Neural progenitor cell (in vitro differentiated cells): ENCODE results near the gene TSHB.
A peak's percentile ranks its signal among the peaks of the same experiment; 100 is the strongest.

Source experiments
- EZH2 ChIP-seq: fragments of 200-600 bp; sonication (generic); IDR thresholded peaks from 2 replicates; pipeline ENCODE4 v1.6.1; 2017; ENCODE audit warnings: antibody characterized with exemption, mild to moderate bottlenecking, moderate library complexity
- TF ChIP-seq, protein P1 (sequence below): fragments of 200-600 bp; sonication (generic); IDR thresholded peaks from 2 replicates; pipeline ENCODE4 v1.5.1; 2017; ENCODE audit warnings: antibody characterized with exemption, mild to moderate bottlenecking

DNA sequence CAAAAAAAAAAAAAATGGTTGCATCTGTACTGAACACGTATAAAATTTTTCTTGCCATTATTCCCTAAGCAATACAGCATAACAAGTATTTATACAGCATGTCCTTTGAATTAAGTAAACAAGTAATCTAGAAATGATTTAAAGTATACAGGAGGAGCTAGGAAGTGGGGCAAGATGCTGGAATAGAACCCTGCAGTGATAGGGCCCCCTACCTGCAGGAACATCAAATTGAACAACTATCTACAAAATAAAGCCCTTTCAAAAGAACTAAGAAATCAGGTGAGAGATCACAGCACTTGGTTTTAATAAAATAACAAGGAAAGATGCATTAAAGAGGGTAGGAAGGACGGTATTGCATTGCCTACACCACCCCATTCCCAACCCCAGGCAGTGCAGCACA lies 10.9 kb downstream of the TSHB start:
- TF ChIP-seq EZH2: no peak
- TF ChIP-seq, protein P1, sequence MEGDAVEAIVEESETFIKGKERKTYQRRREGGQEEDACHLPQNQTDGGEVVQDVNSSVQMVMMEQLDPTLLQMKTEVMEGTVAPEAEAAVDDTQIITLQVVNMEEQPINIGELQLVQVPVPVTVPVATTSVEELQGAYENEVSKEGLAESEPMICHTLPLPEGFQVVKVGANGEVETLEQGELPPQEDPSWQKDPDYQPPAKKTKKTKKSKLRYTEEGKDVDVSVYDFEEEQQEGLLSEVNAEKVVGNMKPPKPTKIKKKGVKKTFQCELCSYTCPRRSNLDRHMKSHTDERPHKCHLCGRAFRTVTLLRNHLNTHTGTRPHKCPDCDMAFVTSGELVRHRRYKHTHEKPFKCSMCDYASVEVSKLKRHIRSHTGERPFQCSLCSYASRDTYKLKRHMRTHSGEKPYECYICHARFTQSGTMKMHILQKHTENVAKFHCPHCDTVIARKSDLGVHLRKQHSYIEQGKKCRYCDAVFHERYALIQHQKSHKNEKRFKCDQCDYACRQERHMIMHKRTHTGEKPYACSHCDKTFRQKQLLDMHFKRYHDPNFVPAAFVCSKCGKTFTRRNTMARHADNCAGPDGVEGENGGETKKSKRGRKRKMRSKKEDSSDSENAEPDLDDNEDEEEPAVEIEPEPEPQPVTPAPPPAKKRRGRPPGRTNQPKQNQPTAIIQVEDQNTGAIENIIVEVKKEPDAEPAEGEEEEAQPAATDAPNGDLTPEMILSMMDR: peak; percentile 28
